Panc1 (cell line): Measurements from ENCODE around the gene CRTAC1. TPM values are rescaled to one million over a fixed set of nuclear protein-coding genes. Genes with fewer than 3 reads are reported as not detected.

Experiments used
- ATAC-seq: fragments of 200-7000 bp; cut with Tn5 transposase; 2 replicates; pipeline ENCODE4 v1.9.1; 2020; ENCODE audit warnings: mild to moderate bottlenecking, moderate library complexity
- BruUV-seq: library from RNA; stranded (reverse); fragments of 400-500 nt; replicated peaks from 2 replicates; lab custom pipeline; 2021; lab: Mats Ljungman, UMichigan
- CTCF ChIA-PET: fragments of 300-600 bp; sonication (Branson Sonifier 250); formaldehyde crosslinking; loops from one replicate; lab custom pipeline; 2022; ENCODE audit warnings: antibody characterized with exemption; lab: Charles Lee
- POLR2A ChIA-PET: fragments of 300-600 bp; sonication (Branson Sonifier 250); formaldehyde crosslinking; loops from one replicate; lab custom pipeline; 2022; ENCODE audit warnings: antibody characterized with exemption; lab: Charles Lee
- DNase-seq: peaks from one replicate; pipeline ENCODE4 v3.0.0-alpha.2; 2010; ENCODE audit warnings: low read depth, low spot score
- H3K27ac ChIP-seq: 2 replicates; pipeline ENCODE4 v1.5.1; 2011; ENCODE audit warnings: mild to moderate bottlenecking, low read length, inconsistent platforms
- H3K27me3 ChIP-seq: fragments of 200-500 bp; sonication (Bioruptor generic); 2 replicates; pipeline ENCODE4 v1.6.0; 2014; ENCODE audit warnings: low read length, inconsistent platforms; ENCODE audit not compliant: control insufficient read depth, insufficient read depth
- H3K36me3 ChIP-seq: fragments of 200-500 bp; sonication (Bioruptor generic); 2 replicates; pipeline ENCODE4 v1.5.1; 2014; ENCODE audit warnings: inconsistent platforms, mild to moderate bottlenecking, low read length, moderate library complexity; ENCODE audit not compliant: control insufficient read depth, insufficient read depth
- H3K4me1 ChIP-seq: 2 replicates; pipeline ENCODE4 v1.5.1; 2011; ENCODE audit warnings: inconsistent platforms, mild to moderate bottlenecking, low read length, moderate library complexity; ENCODE audit not compliant: control insufficient read depth, insufficient read depth
- H3K4me3 ChIP-seq, 2 experiments: 2 replicates each; pipeline ENCODE4 v1.5.1; 2011 to 2012; ENCODE audit warnings: low read depth in 2 of 2, low read length in 2 of 2, mild to moderate bottlenecking in 2 of 2, inconsistent platforms in 1 of 2, moderate library complexity in 1 of 2
- H3K9me3 ChIP-seq: fragments of 200-500 bp; sonication (Bioruptor generic); 2 replicates; pipeline ENCODE4 v1.5.1; 2014; ENCODE audit warnings: low read depth, mild to moderate bottlenecking, inconsistent platforms, low read length, moderate library complexity; ENCODE audit not compliant: control insufficient read depth, insufficient read depth
- CTCF ChIP-seq: fragments of 450-650 bp; IDR thresholded peaks from 2 replicates; pipeline ENCODE4 v1.5.1; 2017; ENCODE audit warnings: mild to moderate bottlenecking
- POLR2AphosphoS5 ChIP-seq: IDR thresholded peaks from 2 replicates; pipeline ENCODE4 v1.6.1; 2012; ENCODE audit warnings: mild to moderate bottlenecking, low read depth, low read length, moderate library complexity
- REST ChIP-seq, 2 experiments: IDR thresholded peaks; 2 replicates each; pipeline ENCODE4 v1.6.1; 2011 to 2012; ENCODE audit warnings: low read depth in 2 of 2, control low read depth in 1 of 2, low read length in 1 of 2, mild to moderate bottlenecking in 1 of 2, moderate library complexity in 1 of 2; ENCODE audit not compliant: insufficient read depth in 1 of 2
- SIN3A ChIP-seq: IDR thresholded peaks from 2 replicates; pipeline ENCODE4 v1.6.1; 2012; ENCODE audit warnings: low read depth, mild to moderate bottlenecking, low read length, moderate library complexity, borderline replicate concordance; ENCODE audit not compliant: insufficient read depth
- TCF7L2 ChIP-seq: IDR thresholded peaks from 2 replicates; pipeline ENCODE4 v1.6.1; 2011; ENCODE audit warnings: mild to moderate bottlenecking, low read depth, low read length, inconsistent platforms
- in situ Hi-C: cut with HindIII; loops from 2 replicates; pipeline ENCODE4 v1.10.0; 2016; ENCODE audit warnings: low sequenced_read_pairs, low pct_unique_long_range_greater_than_20kb
- intact Hi-C: fragments of 100-400 bp; cut with micrococcal nuclease; formaldehyde crosslinking; loops from one replicate; pipeline ENCODE4 v1.10.0; 2022; ENCODE audit not compliant: unreplicated experiment
- total RNA-seq: library from RNA; stranded (reverse); gene quantifications from one replicate; pipeline ENCODE4 v1.2.1, GENCODE V29; 2021; ENCODE audit not compliant: unreplicated experiment

The CRTAC1 gene
- total RNA-seq, 1 experiment from 2014 or later = 0.23 TPM

- intact Hi-C loops (no loop called here), in situ Hi-C loops (no loop called here)
- H3K4me3 ChIP-seq = no peak overlapping the region
- ChIA-PET CTCF (no interaction called here), POLR2A (no interaction called here)
- BruUV-seq = no TSS peak
- TF ChIP-seq TCF7L2 = no peak
- TF ChIP-seq SIN3A = no peak
- no peak for TF ChIP-seq REST (IDR thresholded peaks at IDR 0.05; ENCODE audit: insufficient read depth in 1 of 2, low read depth in 2 of 2, low read length in 1 of 2)
- no peak for TF ChIP-seq CTCF
- no peak for TF ChIP-seq POLR2AphosphoS5
- no peaks in the 10 kb centered on the region for H3K9me3 ChIP-seq
- no peaks in the 10 kb centered on the region for H3K36me3 ChIP-seq
- H3K27ac ChIP-seq = no peak overlapping the region
- H3K27me3 ChIP-seq = peaks cover 2% of the 10 kb centered on the region; the same call in 1 of the 2 replicates
- no peak for DNase-seq
- peaks cover 21% of the 10 kb centered on the region for H3K4me1 ChIP-seq
- no peak for ATAC-seq
These were observed 163.7 kb downstream of the CRTAC1 start for GRCh38 chr10:97866524-97867219.

GRCh38 chr10:97865488-97865887 is 164.9 kb downstream of the CRTAC1 start:
- H3K4me1 ChIP-seq = peaks cover 32% of the 10 kb centered on the region
- H3K27ac ChIP-seq = no peak overlapping the region
- CTCF ChIA-PET = interaction anchor here (0.7 kb wide), 1 partner anchor 46 kb away, joined by 5 read pairs; no protein-coding TSS in a partner anchor
- DNase-seq = no peak
- TF ChIP-seq SIN3A (no peak), TCF7L2 (no peak), POLR2AphosphoS5 (no peak), REST (IDR thresholded peaks at IDR 0.05; ENCODE audit: insufficient read depth in 1 of 2, low read depth in 2 of 2, low read length in 1 of 2) (no peak), CTCF (no peak)
- in situ Hi-C loops = no loop called here
- ATAC-seq = no peak
- POLR2A ChIA-PET = no interaction called here
- H3K9me3 ChIP-seq = no peaks in the 10 kb centered on the region
- intact Hi-C loops = no loop called here
- no peak overlapping the region for H3K4me3 ChIP-seq
- H3K36me3 ChIP-seq = no peaks in the 10 kb centered on the region
- BruUV-seq = no TSS peak
- peaks cover 4% of the 10 kb centered on the region for H3K27me3 ChIP-seq
